GM12801 (cell line): Measurements from ENCODE around the gene CRISPLD2.

Experiments used
- TF ChIP-seq, protein P1 (sequence below): IDR thresholded peaks from one replicate; pipeline ENCODE4 v1.5.1; 2011; ENCODE audit warnings: control low read depth; ENCODE audit not compliant: insufficient read length; ENCODE audit errors: extremely low read depth

CRISPLD2 gene

DNA sequence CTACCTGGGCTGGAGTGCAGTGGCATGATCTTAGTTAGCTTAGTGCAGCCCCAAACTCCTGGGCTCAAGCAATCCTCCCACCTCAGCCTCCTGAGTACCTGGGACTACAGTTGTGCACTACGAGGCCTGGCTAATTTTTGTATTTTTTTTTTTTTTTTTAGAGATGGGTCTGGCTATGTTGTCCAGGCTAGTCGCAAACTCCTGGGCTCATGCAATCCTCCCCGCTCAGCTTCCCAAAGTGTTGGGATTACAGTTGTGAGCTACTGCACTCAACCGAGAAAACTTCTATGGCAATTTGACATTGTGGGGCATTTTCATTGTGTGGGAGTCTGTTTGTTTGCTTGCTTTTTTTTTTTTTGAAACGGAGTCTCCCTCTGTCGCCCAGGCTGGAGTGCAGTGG lies 30.0 kb downstream of the CRISPLD2 start:
- TF ChIP-seq, protein P1, sequence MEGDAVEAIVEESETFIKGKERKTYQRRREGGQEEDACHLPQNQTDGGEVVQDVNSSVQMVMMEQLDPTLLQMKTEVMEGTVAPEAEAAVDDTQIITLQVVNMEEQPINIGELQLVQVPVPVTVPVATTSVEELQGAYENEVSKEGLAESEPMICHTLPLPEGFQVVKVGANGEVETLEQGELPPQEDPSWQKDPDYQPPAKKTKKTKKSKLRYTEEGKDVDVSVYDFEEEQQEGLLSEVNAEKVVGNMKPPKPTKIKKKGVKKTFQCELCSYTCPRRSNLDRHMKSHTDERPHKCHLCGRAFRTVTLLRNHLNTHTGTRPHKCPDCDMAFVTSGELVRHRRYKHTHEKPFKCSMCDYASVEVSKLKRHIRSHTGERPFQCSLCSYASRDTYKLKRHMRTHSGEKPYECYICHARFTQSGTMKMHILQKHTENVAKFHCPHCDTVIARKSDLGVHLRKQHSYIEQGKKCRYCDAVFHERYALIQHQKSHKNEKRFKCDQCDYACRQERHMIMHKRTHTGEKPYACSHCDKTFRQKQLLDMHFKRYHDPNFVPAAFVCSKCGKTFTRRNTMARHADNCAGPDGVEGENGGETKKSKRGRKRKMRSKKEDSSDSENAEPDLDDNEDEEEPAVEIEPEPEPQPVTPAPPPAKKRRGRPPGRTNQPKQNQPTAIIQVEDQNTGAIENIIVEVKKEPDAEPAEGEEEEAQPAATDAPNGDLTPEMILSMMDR: no peak

DNA sequence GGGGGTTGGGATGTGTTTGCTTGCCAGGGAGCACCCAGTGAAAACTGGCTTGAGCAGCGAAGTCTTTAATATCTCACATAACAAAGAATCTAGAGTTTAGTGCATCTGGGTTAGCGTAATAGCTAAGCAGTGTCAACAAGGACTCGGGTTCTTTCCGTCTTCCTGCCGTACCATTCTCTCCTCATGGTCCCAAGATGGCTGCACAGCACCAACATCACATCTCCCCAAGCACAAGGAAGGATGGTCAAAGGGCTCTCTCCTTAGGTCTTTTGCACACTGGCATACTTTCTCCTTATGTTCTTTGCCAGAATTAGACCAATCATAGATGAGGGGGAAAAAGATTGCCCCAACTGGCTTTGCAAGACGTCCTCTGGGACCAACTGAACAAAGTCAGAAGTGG lies 30.9 kb downstream of the CRISPLD2 start:
- TF ChIP-seq, protein P1: no peak

DNA sequence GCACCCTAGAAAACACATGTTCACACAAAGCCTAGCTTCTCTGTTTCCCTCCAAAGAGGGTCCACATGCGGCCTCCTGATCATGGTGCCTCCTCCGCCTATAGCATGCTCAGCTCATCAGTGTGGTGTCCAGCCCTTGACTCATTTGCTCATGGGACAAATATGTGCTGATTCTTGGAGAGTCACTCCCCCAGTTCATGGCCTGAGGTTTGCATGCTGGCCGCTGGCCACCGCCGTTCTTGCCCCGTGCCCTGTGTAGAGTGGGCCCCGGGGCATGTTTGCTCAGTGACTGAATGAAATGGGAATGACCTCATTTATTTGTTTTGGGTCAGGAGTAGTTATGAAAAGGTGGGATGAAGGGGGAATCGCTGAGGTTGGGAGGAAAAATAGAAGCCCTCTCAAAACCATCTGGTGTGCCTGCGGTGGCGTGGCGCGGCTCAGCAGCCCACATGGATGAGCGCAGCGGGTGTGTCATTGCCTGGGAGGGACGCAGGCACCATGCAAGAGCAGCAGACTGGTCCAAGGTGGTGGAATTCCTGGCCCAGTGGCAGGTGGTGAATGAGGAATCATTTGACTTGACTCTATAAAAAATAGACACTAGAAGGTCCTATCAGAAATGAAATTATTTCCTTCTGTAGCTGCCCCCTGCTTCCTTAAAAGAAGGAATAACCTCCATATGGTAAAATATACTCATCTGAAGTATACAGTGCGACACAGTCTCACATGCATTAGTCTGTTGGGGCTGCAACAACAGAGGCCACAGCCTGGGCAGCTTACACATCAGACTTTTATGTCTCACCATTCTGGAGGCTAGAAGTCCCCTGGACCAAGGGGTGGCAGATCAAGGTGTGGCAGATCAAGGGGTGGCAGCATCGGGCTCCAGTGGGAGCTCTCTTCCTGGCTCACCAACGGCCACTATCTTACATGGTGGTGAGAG lies 31.7 kb downstream of the CRISPLD2 start:
- TF ChIP-seq, protein P1: no peak

DNA sequence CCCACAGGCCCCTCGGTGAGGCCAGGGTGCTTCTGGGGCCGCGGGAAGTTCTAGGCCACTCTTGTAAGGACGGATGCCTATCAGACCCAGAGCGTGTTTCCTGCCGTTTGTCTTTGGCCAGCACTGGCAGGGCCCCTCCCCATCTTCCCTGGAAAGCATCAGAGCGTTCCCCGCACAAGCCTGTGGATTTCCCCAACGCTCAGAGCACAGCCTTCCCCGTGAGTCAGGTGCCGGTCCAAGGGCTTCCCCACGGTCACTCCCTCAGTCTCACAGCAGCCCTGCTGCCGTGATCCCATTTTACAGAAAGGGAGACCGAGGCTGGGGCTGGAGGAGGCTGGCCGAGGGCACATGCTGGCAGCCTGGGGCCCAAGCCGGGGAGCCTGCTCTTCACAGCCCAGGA lies 33.7 kb downstream of the CRISPLD2 start:
- TF ChIP-seq, protein P1: no peak

DNA sequence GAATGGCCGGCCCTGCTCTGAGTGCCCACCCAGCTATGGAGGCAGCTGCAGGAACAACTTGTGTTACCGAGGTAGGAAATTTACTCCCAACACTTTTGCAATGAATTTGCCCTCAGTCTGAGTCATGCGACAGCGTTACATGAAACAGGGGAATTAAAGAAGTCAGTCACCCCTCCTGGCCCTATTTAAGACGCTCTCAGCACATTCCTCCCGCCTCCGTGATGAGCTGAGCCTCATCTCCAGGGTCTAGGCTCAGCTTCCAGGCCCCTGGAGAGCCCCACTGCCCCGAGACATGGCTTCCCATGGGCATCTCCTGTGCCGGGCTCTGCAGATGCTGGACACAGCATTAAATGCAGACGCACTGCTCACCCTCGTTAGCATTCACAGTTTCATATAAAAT lies 35.0 kb downstream of the CRISPLD2 start:
- TF ChIP-seq, protein P1: no peak

DNA sequence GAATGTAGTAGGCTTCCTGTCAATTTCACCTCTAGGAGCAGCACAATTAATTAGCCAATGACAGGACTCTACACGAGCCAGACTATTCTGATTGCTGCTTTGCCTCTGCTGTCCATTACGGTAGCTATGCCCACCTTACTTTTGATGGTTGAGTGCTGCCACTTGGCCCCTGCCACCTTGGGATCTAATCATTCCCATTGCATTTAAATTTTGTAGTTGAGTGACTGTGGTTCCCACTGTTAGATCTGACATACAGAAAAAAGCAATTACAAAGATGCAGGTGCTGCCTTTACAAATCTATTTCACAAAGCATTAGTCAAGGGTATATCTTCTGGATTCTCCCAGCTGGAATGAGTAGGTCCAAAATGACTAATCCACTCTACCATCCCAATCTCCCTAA lies 39.9 kb downstream of the CRISPLD2 start:
- TF ChIP-seq, protein P1: no peak

DNA sequence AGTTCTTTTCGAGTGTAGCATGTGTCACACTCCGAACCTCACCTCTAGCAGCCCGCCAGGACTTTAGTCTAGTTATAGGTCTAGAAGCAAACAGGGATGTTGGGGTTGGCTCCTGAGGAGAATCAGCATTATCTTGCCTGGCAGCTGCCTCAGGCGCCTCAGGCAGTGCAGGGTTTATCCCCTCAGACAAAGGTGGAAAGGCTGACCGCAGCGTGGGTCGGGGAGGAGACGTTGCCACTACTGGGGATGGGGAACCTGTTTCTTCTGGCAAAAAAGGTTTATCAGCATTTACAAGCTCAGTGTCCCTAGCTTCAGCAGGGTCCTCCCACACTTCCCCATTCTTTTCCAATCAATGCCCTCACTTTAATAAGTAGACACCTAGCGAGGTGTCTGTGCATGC lies 40.6 kb downstream of the CRISPLD2 start:
- TF ChIP-seq, protein P1: no peak
